HG03460 (cell line): ENCODE results near the gene SRGAP3.

Source experiments
- ATAC-seq: cut with Tn5 transposase; IDR thresholded peaks from one replicate; pipeline ENCODE4 v1.9.1; 2021; ENCODE audit not compliant: unreplicated experiment

SRGAP3 gene

GRCh38 chr3:9026320-9027045 is 223.0 kb downstream of the SRGAP3 start:
- ATAC-seq, result no peak

- ATAC-seq, result no peak
These were observed 225.1 kb downstream of the SRGAP3 start for GRCh38 chr3:9024341-9024740.

- no peak for ATAC-seq
These were observed 226.2 kb downstream of the SRGAP3 start for GRCh38 chr3:9023226-9023590.

- ATAC-seq, result no peak
These were observed 226.9 kb downstream of the SRGAP3 start for GRCh38 chr3:9022305-9023225.

GRCh38 chr3:9021271-9022009 is 228.0 kb downstream of the SRGAP3 start:
- ATAC-seq, result no peak

GRCh38 chr3:9020426-9020825 is 229.0 kb downstream of the SRGAP3 start:
- ATAC-seq, result no peak

GRCh38 chr3:9019259-9019961 is 230.0 kb downstream of the SRGAP3 start:
- no peak for ATAC-seq

GRCh38 chr3:9015250-9015649 is 234.2 kb downstream of the SRGAP3 start:
- ATAC-seq, result no peak

- ATAC-seq, result no peak
These were observed 235.5 kb downstream of the SRGAP3 start for GRCh38 chr3:9013782-9014563.

GRCh38 chr3:9012521-9012920 is 236.9 kb downstream of the SRGAP3 start:
- ATAC-seq, result no peak

GRCh38 chr3:9009976-9010545 is 239.4 kb downstream of the SRGAP3 start:
- ATAC-seq, result no peak

GRCh38 chr3:9008550-9009255 is 240.7 kb downstream of the SRGAP3 start:
- no peak for ATAC-seq

- ATAC-seq, result no peak
These were observed 241.5 kb downstream of the SRGAP3 start for GRCh38 chr3:9007928-9008327.

- ATAC-seq, result no peak
These were observed 242.2 kb downstream of the SRGAP3 start for GRCh38 chr3:9007213-9007612.

- ATAC-seq, result no peak
These were observed 249.4 kb downstream of the SRGAP3 start for GRCh38 chr3:9000041-9000440.

GRCh38 chr3:8997151-8997550 is 252.3 kb downstream of the SRGAP3 start:
- no peak for ATAC-seq

- no peak for ATAC-seq
These were observed 252.7 kb downstream of the SRGAP3 start for GRCh38 chr3:8996681-8997121.

- no peak for ATAC-seq
These were observed 253.2 kb downstream of the SRGAP3 start for GRCh38 chr3:8996216-8996615.

GRCh38 chr3:8994226-8994625 is 255.2 kb downstream of the SRGAP3 start:
- ATAC-seq, result no peak
